ENCODE measurements around the gene DUXB.

The DUXB gene, protein sequence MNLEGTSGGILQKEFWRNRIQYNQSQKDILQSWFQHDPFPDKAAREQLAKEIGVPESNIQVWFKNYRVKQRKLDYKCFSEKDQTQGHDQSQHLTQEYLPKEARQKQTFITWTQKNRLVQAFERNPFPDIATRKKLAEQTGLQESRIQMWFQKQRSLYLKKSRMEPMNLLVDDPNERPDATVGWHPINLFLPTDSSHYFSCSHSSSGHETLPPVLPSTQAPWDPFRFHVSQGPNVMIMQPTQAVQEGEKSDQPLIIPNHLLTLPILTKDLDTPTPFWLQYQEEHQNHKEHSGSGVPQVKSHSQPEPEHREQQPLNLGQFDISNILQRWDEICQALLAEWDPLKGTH

DNA sequence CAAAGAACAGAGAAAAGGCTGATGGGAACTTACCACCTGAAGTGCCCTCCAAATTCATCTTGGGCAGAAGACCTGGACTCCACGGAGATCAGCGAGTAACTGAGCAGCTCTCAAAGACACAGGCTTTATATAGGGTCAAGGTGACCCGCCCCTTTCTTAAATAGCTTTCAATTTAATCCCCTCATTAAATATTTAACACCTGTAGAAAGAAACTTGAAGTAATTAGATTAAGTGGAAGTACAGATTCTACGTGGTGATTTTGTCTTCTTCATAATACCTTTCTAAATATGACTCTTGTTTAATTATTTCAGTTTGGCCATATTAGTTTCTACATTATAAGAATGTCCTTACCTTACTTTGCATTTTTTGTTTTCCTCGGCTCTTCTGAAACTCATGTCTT, at the start of gene DUXB:
DUXB (minus strand) TSS at position 101 of the 400 bp plus-strand sequence; CDS start at position 58, 43 bp downstream.
- DNase-seq = no peak

DNA sequence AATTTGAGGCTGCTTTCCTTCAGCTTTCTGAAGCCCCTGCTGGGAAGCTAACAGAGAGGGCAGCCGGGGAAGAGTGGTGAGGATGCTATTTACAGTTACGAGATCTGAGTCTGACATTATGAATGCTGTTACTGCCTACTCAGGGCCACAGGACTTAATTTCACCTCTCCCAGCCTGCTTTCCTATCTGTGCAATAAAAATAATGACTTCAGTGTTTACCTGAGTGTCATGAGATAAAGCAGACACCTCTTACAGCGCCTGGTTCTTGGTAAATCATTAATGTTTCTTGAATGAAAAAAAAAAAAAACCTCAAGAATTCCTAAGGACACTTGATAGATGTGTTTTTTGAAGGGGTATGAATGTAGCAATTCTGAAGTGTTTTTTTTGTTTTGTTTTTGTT, 49.3 kb upstream of the DUXB start:
- no peak for DNase-seq

DNA sequence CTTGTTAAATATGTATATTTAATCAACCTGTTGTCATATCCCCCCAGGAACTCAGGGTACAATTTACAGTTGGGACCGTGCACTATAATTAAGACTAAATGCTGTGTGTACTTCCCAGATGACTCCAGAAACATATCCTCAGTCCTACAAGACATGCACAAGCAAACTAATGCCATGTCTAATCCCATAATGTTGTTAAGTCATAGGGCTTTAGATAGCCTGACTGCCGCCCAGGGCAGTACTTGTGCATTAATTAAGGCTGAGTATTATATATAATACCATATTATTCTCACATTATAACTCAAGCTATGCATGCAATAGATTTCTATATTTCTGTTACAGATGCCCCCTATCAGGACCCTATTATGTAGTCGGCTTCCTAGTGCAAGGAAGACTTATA, 45.1 kb upstream of the DUXB start:
- no peak for DNase-seq

DNA sequence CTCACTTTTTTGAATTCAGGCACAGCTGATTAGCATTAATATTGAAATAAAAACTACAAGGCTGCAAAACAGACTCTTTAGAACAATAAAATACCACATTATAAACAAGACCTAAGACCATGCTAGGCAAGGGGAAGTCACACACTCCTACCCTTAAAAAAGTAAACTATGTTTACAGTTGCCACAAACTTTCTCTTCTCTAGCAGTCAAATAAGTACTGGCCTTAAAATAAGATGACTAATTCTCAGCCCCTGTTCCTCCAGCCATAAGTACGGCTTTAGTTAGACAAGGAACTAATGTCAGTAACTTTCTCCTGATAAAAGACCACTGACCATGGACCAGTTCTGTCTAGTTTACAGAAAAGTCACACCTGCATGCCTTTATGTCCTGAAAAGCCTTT, 44.6 kb upstream of the DUXB start:
- DNase-seq = no peak

DNA sequence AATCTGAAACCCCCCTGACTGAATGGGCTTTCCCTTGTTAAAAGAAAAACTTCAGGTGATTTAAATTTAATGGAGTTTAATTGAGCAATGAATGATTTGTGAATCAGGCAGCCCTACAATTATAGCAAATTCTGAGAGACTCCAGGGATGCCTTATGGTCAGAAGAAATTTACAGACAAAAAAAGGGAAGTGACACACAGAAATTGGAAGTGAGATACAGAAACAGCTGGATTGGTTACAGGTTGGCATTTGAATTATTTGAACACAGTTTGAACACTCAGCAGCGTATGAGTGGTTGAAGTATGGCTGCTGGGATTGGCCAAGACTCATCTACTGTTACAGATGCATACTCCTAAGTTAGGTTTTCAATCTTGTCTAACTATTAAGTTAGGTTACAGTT, 44.0 kb upstream of the DUXB start:
- no peak for DNase-seq

DNA sequence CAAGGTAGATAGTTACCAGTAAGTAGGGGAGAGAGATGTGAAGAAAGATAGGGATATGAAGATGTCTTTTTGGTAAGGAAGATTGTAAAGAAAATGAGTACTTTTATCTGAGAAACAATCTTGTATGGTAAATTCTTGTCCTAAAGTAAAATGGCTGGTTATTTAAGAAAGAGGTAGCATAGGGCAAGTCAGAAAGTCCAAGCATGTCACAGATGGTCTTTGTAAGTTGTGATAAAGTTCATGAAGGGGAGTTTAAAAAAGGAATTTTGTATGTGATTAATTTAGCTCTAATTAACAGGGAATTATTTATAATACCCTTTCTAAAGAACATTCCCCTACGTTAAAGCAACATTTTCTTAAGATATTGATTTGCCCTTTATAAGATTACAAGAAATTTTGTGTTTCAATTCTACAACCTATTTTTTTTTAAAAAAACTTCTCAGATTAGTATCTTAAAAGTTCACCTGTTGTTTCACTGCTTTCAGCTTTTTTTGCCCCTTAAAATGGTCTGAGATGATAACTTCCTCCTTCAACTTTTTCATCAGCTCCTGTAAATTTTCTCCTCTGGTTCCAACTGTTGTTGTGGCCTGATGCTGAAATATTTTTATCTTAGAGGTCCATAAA, 41.3 kb upstream of the DUXB start:
- DNase-seq = no peak

DNA sequence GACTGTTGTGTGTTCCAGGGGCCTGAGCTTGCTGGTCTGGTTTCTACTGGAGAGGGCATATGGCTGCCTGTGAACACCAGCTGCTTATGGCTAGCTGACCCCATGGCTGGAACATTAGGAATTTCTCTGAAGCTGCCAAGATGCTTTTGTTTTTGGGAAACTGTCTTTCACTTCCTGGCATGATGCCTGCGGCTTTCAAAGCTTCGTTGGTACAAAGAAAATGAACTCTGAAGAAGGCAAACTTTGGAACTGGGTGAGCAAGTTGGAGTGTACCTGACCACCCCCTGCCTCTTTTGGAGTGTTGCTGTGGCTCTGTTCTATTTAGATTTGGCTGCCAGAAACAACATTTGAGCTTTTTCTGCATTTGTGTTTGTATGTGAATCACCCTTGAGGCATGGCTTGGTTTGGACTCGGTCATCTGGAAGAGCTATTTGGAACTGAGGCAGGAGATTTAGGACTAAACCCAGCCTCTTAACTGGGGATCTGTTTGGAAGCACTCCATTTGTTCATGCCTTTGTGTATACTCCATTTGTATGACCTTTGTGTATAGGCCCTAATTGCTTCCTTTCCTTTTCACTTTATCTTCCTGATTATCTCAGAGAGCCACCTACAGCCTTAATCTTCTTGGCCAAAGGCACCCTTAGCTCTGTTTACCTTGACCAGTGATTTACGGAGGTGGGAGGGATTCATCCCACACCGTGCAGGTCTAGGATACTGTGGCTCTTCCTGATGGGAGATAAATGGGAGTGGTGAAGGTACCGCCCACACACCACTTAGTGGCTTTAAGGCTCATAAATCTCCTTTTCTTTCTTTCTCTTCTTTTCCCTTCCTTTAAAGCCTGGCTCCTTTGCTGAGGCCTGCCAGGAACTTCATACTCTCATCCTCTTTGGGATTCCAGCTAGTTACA, 32.3 kb upstream of the DUXB start:
- no peak for DNase-seq

DNA sequence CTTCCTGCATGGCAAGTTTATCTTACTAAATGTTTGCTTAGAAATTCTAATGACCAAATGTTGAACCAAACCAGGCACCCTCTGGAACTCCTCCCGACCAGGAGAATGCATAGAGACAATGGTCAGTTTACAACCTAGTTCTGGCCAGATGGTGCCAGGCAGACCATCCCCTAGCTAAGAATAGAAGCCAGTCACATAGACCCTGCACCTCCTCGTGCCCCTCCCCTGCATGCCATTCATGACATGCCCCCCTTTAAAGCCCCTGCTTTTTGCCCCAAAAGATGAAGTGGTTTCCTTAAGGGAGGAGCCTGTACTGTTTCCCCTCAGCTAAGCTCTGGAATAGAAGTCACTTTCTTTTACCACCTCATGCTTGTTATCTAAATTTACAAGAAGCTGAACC, 31.6 kb upstream of the DUXB start:
- no peak for DNase-seq

DNA sequence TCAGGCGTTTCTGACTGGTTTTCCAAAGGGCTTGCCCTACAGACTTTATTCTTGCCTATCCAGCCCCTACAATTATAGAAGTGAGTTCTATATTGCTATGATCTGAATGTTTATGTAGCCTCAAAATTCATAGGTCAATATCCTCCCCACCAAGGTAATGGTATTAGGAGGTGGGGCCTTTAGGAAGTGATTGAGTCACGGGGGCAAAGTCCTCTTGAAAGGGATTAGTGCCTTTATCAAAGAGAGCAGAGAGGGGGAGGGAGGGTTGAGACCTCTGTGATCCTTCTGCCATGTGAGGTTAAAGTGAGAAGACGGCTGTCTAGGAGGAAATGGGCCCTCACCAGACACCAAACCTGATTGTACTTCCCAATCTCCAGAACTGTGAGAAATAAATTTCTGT, 26.0 kb upstream of the DUXB start:
- no peak for DNase-seq

DNA sequence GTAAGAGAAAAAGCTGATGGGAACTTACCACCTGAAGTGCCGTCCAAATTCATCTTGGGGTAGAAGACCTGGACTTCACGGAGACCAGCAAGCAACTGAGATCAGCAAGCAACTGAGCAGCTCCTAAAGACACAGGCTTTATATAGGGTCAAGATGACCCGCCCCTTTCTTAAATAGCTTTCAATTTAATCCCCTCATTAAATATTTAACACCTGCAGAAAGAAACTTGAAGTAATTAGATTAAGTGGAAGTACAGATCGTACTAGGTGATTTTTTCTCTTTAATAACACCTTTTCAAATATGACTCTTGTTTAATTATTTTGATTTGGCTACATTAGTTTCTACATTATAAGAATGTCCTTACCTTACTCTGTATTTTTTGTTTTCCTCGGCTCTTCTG, 25.1 kb upstream of the DUXB start, which contains the start of gene CPHXL:
CPHXL (minus strand) TSS at position 101 of the 400 bp plus-strand sequence; CDS start at position 53, 48 bp downstream.
- DNase-seq = no peak

DNA sequence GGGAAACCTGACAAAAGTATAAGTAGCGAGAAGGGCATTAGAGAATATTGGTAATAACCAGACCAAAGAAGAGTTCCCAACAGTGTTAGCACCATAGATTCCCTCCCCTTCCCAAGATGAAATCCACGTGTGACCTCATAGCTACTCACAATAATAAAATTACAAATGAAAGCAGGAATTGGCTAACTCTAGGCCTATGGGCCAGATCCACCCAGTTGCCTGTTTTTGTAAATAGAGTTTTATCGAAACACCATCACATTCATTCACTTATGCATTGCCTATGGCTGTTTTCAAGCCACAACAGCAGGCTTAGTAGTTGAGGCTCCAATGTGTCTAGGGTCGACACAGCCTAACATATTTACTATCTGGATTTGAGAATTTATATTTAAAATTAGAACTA, 17.2 kb upstream of the DUXB start:
- DNase-seq = no peak

DNA sequence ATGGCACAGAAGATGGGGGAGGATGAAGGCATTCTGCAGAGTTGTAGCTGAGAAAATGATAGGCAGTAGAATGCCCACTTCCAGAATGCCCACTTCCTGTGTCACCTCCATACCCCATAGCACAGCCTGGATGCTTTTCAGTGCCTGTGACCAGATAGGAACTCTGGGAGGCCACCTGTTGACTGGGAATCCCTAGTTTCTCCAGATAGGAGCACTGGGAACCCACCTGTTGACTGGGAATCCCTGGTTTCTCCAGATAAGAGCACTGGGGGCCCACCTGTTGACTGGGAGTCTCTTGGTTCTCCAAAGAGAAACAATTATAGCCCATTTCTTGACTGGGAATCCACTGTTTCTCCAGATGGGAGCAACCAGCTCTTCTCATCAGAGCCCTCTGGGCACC, 13.4 kb upstream of the DUXB start:
- DNase-seq = no peak

DNA sequence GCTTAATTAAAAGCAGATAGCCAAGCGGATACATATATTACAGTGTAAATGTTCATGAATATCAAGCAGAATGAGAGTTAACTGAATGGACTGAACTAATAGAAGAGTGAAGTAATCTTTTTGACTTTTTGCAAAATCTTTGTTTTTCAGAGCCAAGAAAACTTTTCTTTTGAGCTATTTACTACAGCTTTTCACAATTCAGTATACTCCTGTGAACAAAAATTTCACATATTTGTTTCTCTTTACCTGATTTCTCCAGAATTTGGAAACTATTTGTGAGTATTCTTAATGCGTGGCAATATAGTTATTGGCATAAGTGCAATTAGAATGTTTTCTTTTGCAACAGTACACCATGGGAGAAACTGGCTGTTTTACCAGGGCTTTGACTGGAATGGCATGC, 9.1 kb upstream of the DUXB start:
- no peak for DNase-seq

DNA sequence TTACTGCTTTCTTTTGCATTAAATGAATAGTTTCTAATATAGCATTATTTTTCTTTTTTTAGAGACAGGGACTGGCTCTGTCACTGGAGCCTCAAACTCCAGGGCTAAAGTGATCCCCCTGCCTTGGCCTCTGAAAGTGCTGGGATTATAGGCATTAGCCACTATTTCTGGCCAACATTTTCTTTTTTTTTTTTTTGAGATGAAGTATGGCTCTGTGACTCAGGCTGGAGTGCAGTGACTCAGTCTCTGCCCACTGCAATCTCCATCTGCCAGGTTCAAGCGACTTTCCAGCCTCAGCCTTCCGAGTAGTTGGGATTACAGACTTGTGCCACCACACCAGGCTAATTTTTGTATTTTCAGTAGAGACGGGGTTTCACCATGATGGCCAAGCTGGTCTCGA, 2.0 kb upstream of the DUXB start:
- DNase-seq = no peak

DNA sequence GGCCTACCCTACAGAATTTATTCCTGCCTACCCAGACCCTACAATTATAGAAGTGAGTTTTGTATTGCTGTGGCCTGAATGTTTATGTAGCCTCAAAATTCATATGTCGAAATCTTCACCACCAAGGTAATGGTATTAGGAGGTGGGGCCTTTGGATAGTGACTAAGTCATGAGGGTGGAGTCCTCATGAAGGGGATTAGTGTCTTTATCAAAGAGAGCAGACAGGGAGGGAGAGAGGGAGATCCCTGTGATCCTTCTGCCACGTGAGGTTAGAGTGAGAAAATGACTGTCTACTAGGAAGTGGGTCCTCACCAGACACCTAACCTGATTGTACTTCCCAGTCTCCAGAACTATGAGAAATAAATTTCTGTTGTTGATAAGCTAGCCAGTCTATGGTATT, 981 bp upstream of the DUXB start:
- no peak for DNase-seq

DNA sequence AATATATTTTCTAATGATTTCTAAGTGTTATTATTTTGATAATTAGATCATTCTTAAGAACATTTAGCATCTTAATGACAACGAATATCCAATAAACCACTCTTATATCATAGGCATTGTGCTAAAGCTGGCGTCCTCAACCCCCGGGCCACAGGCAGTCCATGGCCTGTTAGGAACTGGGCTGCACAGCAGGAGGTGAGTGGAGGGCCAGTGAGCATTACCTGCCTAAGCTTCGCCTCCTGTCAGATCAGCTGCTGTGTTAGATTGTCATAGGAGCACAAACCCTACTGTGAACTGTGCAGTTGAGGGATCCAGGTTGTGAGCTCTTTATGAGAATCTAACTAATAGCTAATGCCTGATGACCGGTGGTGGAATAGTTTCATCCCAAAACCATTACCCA, 3.7 kb downstream of the DUXB start:
- DNase-seq = no peak

DNA sequence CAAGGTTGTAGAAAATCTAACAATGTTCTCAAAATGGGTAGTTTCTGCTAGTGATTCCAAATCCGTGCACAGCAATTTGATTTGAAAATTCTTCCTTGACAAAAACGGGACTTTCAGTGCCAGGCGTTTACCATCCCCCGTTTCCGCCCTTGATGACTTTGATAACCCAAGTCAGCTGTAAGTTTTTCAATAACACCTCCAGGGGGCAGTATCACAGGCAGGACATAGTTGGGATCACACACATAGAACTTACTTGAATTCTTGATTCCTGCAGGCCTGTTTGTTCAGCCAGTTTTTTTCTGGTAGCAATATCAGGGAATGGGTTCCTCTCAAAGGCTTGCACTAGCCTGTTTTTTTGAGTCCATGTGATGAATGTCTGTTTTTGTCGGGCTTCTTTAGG, 5.6 kb downstream of the DUXB start:
- no peak for DNase-seq

DNA sequence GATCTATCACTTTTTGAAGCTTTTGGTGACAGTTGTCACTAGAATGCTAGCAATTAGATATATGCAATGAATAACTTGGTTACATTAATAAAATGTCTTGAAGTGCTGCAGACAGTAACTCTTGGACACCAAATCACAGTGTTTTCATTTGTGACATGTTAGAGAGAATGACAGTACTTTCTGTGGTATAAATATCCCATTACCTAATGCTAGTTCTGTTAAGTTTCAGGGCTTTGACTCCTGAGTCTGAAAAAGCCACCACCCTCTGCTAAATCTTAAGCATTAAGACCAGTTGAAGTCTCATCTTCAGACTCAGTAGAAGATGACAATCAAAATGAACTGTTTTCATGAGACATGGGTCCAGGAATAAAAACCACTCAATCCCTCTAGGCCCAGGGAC, 13.9 kb downstream of the DUXB start:
- no peak for DNase-seq

DNA sequence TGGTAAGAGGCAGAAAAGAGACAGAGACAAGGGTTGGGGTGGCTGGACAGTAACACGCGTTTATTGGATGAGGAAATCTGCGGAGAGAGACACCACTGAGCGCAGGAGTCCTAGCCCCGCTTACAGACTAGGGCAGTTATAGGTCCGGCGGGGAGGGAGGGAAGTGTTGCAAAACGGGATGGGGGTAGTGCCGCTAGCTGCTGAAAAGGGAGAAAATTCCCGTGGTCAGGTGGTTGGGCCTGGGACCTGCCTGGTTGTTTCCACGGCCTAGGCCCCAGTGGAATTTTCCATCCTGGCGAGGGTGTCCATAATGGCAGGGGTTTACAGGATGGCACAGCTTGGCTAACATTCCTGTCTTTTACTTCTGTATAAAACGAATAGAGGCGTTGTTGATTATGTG, 19.0 kb downstream of the DUXB start:
- DNase-seq = no peak

DNA sequence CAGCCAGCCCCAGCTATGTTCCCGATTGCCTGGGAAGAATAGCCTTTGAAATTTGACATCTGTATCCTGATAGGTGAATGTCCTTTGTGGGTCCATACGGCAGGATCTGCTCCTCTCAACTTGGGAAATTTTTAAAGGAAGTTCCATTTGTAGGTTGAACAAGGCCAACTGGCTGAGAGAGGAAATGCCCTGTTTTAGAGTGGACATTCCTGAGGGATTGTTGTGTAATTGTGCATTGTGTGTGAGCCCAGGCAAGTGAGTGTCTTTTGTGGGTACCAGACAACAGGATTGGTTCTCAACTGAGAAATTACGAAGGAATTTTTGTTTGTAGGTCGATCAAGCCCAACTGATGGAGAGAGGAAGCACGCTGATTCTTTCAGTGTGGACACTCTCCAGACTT, 21.9 kb downstream of the DUXB start:
- no peak for DNase-seq

DNA sequence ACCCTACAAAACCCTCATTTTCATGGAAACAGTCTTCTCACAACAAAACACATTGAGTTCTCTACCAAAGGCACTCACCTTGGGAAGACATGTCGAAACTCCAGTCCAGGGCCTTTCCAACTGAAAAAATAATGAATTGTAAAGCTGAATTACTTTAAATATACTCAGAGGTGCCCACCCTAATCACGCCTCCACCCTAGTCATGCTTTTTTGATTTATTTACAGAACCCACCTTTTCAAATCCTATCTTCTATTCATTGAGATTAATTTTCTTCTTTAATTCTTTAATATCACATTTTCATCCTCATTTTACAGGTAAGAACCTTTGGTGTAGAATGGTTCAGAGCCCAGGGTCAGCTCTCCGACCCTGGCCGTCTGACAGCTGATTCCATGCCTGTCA, 24.4 kb downstream of the DUXB start, which contains the start of gene CPHXL2:
CPHXL2 (minus strand) TSS at position 101 of the 400 bp plus-strand sequence; CDS start at position 91, 10 bp downstream.
- DNase-seq = no peak

DNA sequence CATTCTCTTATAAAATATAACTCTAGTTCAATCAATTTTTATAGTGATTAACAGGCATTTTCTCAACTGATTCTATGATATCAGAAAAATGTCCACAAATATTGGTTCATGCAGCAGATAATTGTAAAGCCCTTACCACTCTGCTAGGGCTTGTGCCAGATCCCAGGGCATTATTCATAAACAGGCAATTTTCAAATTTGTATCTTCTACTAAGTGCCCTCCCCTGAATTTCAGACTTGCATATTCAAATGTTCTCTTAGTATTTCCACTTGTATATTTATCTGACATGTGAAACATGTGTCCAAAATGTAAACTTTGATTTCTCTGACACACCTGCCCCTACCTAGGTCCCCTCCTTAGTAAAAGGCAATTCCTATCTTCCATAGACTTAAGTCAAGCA, 33.8 kb downstream of the DUXB start:
- DNase-seq = no peak

DNA sequence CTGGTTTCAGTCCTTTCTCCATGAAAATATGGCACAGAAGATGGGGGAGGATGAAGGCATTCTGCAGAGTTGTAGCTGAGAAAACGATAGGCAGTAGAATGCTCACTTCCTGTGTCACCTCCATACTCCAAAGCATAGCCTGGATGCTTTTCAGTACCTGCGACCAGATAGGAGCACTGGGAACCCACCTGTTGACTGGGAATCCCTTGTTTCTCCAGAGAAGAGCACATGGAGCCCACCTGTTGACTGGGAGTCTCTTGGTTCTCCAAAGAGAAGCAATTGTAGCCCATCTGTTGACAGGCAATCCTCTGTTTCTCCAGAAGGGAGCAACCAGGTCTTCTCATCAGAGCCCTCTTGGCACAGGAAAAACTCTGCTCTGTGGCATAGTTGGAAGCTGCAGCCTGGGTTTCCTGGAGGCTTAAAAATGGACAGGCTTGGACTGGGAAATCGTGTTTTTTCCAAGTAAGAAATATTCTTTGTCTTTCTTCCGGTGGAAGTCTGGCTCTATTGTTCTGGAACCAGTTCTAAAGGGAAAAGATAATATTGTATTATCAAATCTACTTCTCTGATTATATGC, 40.4 kb downstream of the DUXB start:
- DNase-seq = no peak
